NCI-H1105 (cell line): Measurements from ENCODE around the gene IFNL1.
"Not testable (repeated sequence)": the region's sequence is repeated elsewhere in the genome, so short reads cannot be mapped to it uniquely, and the experiment has no call there.

ENCODE experiments used
- DNase-seq: peaks from one replicate; lab custom pipeline; 2025; lab: John Stamatoyannopoulos, UW

The IFNL1 gene

GRCh38 chr19:39332738-39333137 lies 36.5 kb downstream of the IFNL1 start:
- DNase-seq, result not testable (repeated sequence)

GRCh38 chr19:39333507-39333906 lies 37.3 kb downstream of the IFNL1 start:
- no peak for DNase-seq

- no peak for DNase-seq
These were observed 38.3 kb downstream of the IFNL1 start for GRCh38 chr19:39334444-39334976.

GRCh38 chr19:39335168-39335548 lies 39.0 kb downstream of the IFNL1 start:
- DNase-seq, result no peak

GRCh38 chr19:39336483-39336882 lies 40.3 kb downstream of the IFNL1 start:
- DNase-seq, result no peak

- DNase-seq, result no peak
These were observed 43.5 kb downstream of the IFNL1 start for GRCh38 chr19:39339674-39340073.

- not testable (repeated sequence) for DNase-seq
These were observed 43.9 kb downstream of the IFNL1 start for GRCh38 chr19:39340156-39340555.

GRCh38 chr19:39341129-39341718 lies 45.0 kb downstream of the IFNL1 start:
- no peak for DNase-seq

GRCh38 chr19:39341719-39342604 lies 45.8 kb downstream of the IFNL1 start, which contains the start of gene SAMD4B:
SAMD4B (plus strand) TSS chr19:39342421; CDS start chr19:39356894, 14,473 bp downstream.
- DNase-seq, result peak; percentile 98

- DNase-seq, result no peak
These were observed 46.6 kb downstream of the IFNL1 start for GRCh38 chr19:39342647-39343305.

- DNase-seq, result no peak
These were observed 49.7 kb downstream of the IFNL1 start for GRCh38 chr19:39345956-39346355.

GRCh38 chr19:39347332-39348164 lies 51.3 kb downstream of the IFNL1 start:
- DNase-seq, result no peak
